ENCODE measurements around the gene TNS4.
A peak's percentile ranks its signal among the peaks of the same experiment; 100 is the strongest.

Gene TNS4

GRCh38 chr17:40470932-40471828, 30.2 kb downstream of the TNS4 start:
- DNase-seq = no peak

DNA sequence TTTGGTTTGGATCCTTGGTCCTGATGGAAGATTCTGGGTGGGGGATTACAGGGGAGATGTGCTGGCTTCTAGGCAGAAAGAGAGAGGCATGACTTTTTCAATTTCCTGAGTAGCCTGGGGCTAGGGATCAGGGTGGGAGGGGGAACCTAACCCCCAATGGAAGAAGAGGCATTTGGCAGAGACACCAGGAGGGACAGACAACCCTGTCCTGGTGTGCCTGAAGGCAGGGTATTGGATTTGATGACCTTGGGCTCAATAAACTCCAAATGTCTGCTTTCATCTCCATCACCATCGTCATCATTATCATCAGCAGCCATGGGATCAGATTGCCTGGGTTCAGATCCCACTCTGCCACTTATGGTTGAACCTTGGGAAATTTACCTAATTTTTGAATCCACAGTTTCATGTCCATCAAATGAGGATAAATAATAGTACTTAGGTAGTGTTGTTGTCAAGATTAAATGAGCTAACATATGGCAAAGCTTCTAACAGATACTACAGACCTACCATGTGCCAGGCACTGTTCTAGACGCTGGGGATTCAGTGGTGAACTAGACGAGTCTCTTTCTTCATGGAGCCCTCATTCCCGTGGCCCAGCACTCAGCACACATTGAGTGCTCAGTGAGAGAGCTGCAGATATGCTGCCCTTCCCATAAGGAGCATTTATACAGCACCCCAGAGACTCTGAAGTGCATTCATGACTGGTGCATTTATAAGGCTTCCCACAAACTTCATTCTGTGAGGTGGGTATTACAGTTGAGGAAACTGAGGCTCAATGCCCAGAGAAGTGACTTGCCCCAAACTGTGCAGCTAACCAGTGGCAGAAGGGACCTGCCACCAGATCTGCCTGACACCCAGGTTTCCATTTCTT, 31.4 kb downstream of the TNS4 start:
- DNase-seq = no peak

DNA sequence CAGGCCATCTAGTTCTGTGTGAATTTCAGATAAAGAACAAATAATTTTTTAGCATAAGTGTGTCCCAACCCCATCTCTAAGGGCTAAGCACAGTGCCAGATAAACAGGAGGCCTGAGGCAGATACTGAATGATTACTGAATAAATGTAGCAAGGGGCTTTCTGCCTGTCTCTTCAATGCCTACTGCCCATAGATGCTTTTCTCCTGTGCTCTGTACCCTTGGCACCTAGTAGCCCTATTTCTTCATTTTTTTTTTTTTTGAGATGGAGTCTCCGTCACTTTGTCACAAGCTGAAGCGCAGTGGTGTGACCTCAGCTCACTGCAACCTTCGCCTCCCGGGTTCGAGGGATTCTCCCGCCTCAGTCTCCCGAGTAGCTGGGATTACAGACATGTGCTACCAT, 32.9 kb downstream of the TNS4 start:
- DNase-seq = no peak

DNA sequence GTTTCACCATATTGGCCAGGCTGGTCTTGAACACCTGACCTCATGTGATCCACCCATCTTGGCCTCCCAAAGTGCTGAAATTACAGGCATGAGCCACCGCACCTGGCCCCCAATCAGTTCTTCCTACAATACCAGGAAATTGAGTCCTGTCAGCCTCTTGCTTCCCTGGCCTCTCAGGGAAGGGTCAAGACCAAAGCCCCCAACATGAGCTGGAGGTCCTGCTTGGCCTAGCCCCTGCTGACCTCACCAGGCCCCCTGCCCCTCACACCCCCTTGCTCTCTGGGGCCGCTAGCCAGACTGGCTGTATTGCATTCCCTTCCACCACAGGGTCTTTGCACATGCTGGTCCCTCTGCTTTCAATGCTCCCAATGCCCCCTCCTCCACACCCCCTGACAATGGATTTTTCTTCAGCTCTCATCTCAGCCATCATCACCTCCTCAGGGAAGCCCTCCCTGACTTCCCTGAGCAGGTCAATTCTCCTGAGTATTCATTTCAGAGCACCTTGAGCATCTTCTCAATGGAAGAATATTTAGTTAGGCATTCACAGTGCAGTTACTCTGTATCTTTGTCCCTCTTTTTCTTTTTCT, 34.0 kb downstream of the TNS4 start:
- DNase-seq = no peak

DNA sequence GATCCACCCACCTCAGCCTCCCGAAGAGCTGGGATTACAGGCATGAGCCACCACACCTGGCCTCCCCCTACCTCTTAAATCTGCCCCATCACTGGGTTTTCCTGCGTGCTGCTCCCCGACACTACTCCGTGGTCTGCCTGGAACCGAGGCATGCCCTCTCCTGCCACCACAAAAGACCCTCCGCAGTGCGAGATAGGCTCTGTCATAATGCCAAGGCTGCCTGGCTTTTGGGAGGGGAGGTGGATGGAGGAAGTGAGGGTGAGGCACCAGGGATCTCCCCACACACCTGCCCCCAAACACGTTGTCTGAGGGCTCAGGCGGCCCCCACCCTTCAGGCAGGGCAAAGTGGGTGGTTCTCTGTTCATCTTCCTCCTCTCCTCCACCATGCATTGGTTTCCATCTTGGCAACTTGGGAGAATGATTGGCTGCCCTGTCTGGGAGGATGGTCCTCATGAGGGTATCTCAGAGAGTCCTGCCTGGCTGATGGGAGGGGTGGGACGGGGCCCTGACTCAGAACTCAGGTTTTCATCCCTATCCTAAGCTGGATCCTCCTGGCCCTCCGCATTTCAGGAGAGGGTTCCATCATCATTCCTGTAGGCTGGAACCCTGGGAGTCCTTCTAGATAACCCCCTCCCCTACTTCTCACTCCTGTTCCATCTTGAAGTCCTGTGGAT, 35.0 kb downstream of the TNS4 start:
- no peak for DNase-seq

DNA sequence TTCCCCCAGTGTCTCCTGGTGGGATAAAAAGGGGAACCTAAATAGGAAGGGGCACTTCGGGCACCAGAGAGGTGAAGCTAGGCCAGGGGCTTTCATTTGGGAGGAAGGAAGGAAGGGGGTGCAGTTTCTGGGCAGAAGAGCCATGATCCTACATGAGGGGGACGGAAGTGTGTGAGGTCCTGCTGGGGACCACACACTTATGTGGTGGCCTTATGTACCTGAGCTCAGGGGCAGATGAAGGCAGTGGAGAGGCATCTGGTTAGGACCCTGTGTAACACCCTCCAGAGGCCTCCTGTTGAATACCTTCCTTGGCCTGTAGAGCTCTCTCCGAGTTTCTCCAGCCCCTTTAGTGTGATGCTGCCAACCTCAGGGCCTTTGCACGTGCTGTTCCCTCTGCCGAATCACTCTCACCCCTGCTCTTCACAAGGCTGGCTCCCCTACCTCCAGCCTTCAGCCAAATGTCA, 37.0 kb downstream of the TNS4 start:
- DNase-seq = no peak

DNA sequence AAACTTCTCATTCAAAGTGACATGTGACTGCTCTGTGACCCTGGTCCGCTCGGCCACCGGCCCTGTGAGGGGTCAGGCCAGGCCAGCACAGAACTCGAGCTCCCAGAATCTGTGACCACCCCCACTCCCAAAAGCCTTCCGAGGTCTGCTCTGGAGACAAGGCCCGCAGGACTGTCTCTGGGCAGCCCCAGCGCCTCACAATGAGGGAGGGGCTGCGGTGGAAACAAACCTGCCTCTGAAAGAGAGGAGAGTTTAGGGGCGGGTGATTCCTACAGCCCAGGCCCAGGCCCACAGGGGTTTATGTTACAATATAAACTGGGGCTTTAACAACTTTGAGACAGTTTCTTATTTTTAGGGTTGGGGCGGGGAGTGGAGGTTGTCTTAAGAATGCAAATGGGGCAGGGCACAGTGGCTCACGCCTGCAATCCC, 38.3 kb downstream of the TNS4 start:
- DNase-seq = no peak

DNA sequence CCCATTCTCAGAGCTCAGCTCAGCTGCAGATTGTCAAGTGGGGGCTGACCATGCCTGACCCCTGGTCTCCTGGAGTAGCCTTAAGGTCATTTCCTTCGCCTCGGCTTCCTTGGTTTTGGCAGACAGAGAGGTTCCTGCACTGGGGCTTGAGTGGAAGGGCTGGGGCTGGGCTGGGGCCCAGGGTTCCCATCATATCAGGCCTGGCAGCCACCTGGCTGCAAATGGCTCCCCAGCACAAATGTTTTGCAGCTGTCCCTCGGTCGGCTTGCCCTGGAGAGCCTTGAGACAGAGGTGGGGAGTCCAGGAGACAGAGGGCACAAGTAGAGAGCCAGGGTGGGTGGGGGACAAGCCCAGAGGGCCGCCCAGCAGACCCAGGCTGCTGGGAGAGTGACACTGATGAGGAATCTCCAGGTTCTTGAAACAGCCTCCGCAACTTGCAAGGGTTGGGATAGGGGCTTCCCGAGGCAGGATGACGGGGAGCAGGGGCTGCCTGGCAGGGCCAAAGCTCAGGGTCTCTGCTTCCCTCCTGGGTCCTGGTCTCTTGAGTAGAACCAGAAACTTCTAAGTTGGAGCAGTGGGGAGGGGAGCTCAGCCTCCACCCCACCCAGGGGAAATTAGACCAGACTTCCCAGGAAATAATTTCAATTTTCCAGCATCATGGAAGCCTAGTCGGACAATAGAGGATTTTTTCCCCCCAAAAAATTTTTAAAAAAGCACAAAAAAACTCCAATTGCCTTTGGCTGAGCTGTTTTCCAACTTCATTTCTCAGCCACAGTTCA, 38.9 kb downstream of the TNS4 start:
- DNase-seq = no peak

GRCh38 chr17:40461732-40462342, 39.6 kb downstream of the TNS4 start:
- no peak for DNase-seq

GRCh38 chr17:40460968-40461731, 40.3 kb downstream of the TNS4 start:
- DNase-seq = no peak

DNA sequence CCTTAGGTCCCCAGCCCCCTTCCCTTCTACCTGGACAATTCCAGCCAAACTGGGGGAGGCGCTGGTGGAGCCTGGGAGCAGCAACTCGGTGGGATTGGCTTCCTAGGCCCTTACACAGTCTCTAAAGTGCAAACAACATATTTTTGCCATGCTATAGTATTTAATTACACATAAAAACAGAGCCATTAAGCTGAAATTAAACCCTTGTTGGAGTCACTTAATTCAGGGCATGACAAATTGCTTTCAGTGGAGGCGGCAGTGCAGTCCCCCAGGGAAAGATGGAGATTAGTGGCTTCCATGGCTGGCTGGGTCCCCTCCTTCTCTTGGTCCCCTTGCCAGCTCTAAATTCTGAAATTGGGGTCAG, 40.8 kb downstream of the TNS4 start:
- DNase-seq = no peak

DNA sequence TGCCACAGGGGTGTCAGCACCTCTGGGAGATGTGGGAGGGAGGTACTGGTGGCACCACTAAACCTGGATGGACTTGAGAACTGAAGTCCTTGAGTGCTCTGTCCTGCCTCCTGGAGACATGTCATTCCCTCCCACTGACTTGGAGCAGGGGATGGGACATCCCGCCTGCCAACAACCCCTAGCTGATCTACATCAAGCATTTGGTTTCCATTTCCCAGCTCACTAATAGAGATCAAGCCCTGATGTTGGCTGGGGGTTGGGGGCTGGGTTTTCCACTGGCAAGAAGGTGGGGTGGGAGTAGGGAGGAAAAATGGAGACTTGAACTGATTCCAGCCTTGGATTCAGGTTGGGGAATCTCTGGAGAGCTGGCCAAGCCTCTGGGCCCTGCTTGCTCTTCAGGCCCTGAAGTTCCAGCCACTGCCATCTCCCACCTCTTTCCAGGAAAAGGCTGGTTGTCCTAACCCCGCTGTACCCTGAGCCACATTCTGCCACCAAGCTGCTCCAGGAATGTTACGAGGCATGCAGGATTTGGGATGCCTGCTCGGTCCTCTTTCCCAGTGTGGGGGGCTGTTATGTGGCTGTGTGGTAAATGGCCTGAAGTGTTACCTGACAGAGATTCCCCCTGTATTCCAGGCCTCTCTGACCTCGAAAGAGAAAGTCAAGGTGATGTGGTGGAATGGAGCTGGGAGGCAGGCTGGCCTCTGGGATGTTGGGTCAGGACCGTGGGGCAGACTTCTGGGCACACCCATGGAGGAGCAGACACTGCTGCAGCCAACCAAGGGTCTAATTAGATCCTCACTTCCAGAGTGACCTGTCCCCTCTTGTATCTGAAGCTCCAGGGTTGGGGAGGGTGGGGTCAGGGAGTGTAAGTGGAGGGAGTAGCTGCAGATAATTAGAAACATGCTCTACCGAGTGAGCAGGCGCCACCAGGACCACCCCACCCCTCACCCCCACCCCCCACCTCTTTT, 41.5 kb downstream of the TNS4 start:
- DNase-seq = no peak

- no peak for DNase-seq
Measured at GRCh38 chr17:40458851-40459482, 42.5 kb downstream of the TNS4 start.

- peak; percentile 81 for DNase-seq
Measured at GRCh38 chr17:40457964-40458791, 43.2 kb downstream of the TNS4 start.

- DNase-seq = no peak
Measured at GRCh38 chr17:40457369-40457768, 44.1 kb downstream of the TNS4 start.

GRCh38 chr17:40456396-40456951, 44.9 kb downstream of the TNS4 start:
- no peak for DNase-seq

DNA sequence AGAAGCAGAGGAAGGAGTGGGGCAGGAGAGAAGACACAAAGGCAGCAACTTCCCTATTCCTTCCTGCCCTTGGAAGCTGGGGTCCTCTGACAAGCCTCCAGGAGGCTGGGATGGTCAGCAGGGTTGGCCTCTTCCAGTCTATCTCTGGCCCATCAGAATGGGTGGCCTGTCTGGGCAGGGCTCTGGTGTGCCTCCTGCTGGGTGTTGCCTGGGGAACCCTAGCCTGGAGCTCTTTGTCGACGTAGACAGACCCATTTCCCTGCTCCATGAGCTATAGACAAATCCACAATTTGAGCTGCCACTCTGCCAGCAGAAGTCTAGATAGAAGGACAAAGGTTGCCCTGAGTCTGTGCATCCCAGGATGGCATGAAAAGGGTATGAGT, 46.8 kb downstream of the TNS4 start:
- no peak for DNase-seq

Measured in kidney glomerular epithelial cell (primary cell).